Measurements from ENCODE around the gene MTOR.

GRCh38 chr1:11174261-11174942 lies 87.9 kb downstream of the MTOR start:
- TF ChIP-seq CTCF (IDR thresholded peaks at IDR 0.05): no peak
- no peak for TF ChIP-seq POLR2A (IDR thresholded peaks at IDR 0.05)

Measured in thyroid gland (tissue), 4 donors.